ENCODE measurements around the gene KCNMA1. TPM values are rescaled to one million over a fixed set of nuclear protein-coding genes. Genes with fewer than 3 reads are reported as not detected.

The KCNMA1 gene
- polyA plus RNA-seq, 1 experiment: 21.4 TPM

GRCh38 chr10:76869931-76870330, 767.7 kb downstream of the KCNMA1 start:
- no peak for TF ChIP-seq CTCF (IDR thresholded peaks at IDR 0.05; ENCODE audit: insufficient read depth, low read depth, low read length)
- DNase-seq (ENCODE audit: low read depth): no peak
- H3K36me3 ChIP-seq (ENCODE audit: control insufficient read depth, insufficient read depth, low read length): no peaks in the 10 kb centered on the region
- ChIA-PET POLR2A (no interaction called here), CTCF (no interaction called here)
- no peak overlapping the region for H3K4me3 ChIP-seq (ENCODE audit: low read depth, low read length)
- peaks cover 2% of the 10 kb centered on the region for H3K27me3 ChIP-seq (ENCODE audit: control insufficient read depth, insufficient read depth, low read length)

GRCh38 chr10:76868098-76868977, 769.3 kb downstream of the KCNMA1 start:
- peak; percentile 40 for DNase-seq (ENCODE audit: low read depth)
- Histone ChIP-seq H3K27me3 (ENCODE audit: control insufficient read depth, insufficient read depth, low read length) (peaks cover 2% of the 10 kb centered on the region), H3K4me3 (ENCODE audit: low read depth, low read length) (no peak overlapping the region), H3K36me3 (ENCODE audit: control insufficient read depth, insufficient read depth, low read length) (no peaks in the 10 kb centered on the region)
- CTCF ChIA-PET: interaction anchor here (0.6 to 1.1 kb wide), 3 partner anchors 9 to 1379 kb away, joined by 3 read pairs; no protein-coding TSS in a partner anchor
- no peak for TF ChIP-seq CTCF (IDR thresholded peaks at IDR 0.05; ENCODE audit: insufficient read depth, low read depth, low read length)
- POLR2A ChIA-PET: interaction anchor here (0.6 to 0.7 kb wide), 2 partner anchors 9 to 11 kb away, joined by 3 to 25 read pairs; no protein-coding TSS in a partner anchor

DNA sequence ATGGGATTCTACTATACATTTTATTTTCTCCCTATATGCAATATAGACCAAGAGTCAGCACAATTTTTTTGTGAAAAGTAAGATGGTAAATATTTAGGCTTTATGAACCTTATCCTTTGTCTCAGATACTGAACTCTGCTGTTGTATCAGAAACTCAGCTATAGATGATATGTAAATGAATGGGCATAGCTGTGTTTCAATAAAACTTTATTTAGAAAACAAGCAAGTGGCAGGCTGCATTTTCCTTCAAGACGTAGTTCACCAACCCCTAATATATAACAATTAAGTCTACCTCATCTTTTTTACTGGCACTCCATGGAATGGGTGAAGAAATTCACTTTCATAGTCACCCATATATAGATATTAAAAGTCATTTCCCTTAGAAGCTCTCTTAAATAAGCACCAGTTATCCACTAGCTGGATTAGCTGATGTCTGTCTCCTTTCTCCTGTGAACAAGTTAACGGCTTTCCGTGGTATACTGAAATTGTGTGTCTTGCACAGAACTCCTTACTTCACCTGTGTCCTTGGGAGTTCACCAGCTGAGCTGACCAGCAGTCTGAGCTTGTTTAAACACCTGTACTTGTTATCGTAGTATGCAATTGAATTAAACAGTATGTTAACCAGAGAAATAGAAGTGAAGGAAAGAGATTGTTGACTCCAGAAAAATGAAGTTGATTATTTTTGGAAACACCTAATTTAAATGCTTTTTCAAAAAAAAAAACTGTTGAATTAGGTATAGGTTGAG, 770.6 kb downstream of the KCNMA1 start:
- TF ChIP-seq CTCF (IDR thresholded peaks at IDR 0.05; ENCODE audit: insufficient read depth, low read depth, low read length): no peak
- DNase-seq (ENCODE audit: low read depth): no peak
- ChIA-PET POLR2A (no interaction called here), CTCF (interaction anchor here (0.6 to 1.6 kb wide), 2 partner anchors 25 to 1378 kb away, joined by 3 read pairs; no protein-coding TSS in a partner anchor)
- Histone ChIP-seq H3K4me3 (ENCODE audit: low read depth, low read length) (no peak overlapping the region), H3K27me3 (ENCODE audit: control insufficient read depth, insufficient read depth, low read length) (peaks cover 2% of the 10 kb centered on the region; the same call in 1 of the 2 replicates), H3K36me3 (ENCODE audit: control insufficient read depth, insufficient read depth, low read length) (no peaks in the 10 kb centered on the region)

DNA sequence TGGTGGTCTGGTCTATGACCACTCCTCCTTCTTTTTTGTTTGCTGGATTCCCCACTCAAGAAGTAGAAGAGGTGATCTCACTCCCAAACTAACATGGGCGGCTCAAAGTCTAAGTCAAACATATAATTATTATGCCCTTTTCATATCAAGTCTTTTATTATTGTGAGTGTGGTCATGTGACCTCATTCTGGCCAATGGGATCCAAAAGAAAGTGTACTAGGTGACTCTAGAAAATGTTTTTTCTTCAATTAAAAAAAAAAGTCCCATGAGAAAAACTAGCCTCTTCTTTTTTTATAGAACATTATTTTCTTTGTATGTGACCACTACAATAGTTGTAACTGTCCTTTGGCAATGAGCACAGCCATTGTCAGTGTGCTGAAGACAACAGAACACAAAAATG, 772.7 kb downstream of the KCNMA1 start:
- CTCF ChIA-PET: no interaction called here

More for the DNA sequence above, 772.7 kb downstream of the KCNMA1 start:
- POLR2A ChIA-PET: no interaction called here
- no peak for DNase-seq (ENCODE audit: low read depth)
- Histone ChIP-seq H3K4me3 (ENCODE audit: low read depth, low read length) (no peak overlapping the region), H3K36me3 (ENCODE audit: control insufficient read depth, insufficient read depth, low read length) (no peaks in the 10 kb centered on the region), H3K27me3 (ENCODE audit: control insufficient read depth, insufficient read depth, low read length) (peaks cover 2% of the 10 kb centered on the region; the same call in 1 of the 2 replicates)
- TF ChIP-seq CTCF (IDR thresholded peaks at IDR 0.05; ENCODE audit: insufficient read depth, low read depth, low read length): no peak
